Measurements from ENCODE around the gene TMEM266.

TMEM266 gene

GRCh38 chr15:76073554-76073953 is 13.8 kb downstream of the TMEM266 start:
- H3K4me3 ChIP-seq (ENCODE audit: low read depth, low read length): no peak overlapping the region
- no peak for DNase-seq (ENCODE audit: low read depth)
- TF ChIP-seq MYC (IDR thresholded peaks at IDR 0.05; ENCODE audit: low read depth, low read length) (no peak), POLR2A (IDR thresholded peaks at IDR 0.05; ENCODE audit: extremely low read depth, insufficient read length) (no peak), CTCF (IDR thresholded peaks at IDR 0.05; ENCODE audit: low read depth, low read length) (no peak)
- TF ChIP-seq, protein P1, sequence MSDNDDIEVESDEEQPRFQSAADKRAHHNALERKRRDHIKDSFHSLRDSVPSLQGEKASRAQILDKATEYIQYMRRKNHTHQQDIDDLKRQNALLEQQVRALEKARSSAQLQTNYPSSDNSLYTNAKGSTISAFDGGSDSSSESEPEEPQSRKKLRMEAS (IDR thresholded peaks at IDR 0.05; ENCODE audit: low read depth, low read length): no peak

GRCh38 chr15:76075046-76075445 is 15.3 kb downstream of the TMEM266 start:
- TF ChIP-seq CTCF (IDR thresholded peaks at IDR 0.05; ENCODE audit: low read depth, low read length) (no peak), POLR2A (IDR thresholded peaks at IDR 0.05; ENCODE audit: extremely low read depth, insufficient read length) (no peak), MYC (IDR thresholded peaks at IDR 0.05; ENCODE audit: low read depth, low read length) (no peak)
- TF ChIP-seq, protein P1 (IDR thresholded peaks at IDR 0.05; ENCODE audit: low read depth, low read length): no peak; the same call in 1 of the 2 replicates
- peak; percentile 77 for DNase-seq (ENCODE audit: low read depth)
- H3K4me3 ChIP-seq (ENCODE audit: low read depth, low read length): no peak overlapping the region

DNA sequence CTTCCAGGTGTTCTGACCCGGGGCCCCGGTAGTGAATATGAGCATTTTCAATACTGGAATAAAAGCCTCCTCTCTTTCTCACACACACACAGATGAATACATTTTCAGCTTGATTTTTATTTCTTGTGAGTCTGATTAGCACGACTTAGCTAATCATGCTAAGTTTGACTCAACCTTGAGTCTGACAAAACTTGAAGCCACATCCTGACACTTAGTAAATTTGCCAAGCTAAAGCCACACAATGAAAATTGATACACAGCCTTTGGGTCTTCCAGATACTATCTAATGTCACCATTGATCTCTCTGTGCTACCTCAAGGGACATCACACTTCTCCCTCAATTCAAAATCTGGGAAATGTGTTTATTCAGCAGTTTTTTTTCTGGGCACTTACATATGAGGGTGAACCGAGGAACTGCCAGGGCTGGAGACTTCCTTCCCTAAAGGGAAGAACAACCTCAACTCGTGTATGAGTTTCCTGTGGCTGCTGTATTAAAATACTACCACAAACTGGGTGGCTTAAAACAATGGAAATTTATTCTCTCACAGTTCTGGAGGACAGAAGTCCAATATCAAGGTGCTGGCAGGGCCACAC is 18.6 kb downstream of the TMEM266 start:
- TF ChIP-seq CTCF (IDR thresholded peaks at IDR 0.05; ENCODE audit: low read depth, low read length) (no peak), MYC (IDR thresholded peaks at IDR 0.05; ENCODE audit: low read depth, low read length) (0 out of 2 replicates have a peak, but pooled peaks have one; percentile 11)
- no peak overlapping the region for H3K4me3 ChIP-seq (ENCODE audit: low read depth, low read length)
- peak; percentile 44 for DNase-seq (ENCODE audit: low read depth)

GRCh38 chr15:76084256-76084655 is 24.5 kb downstream of the TMEM266 start:
- no peak overlapping the region for H3K4me3 ChIP-seq (ENCODE audit: low read depth, low read length)
- TF ChIP-seq MYC (IDR thresholded peaks at IDR 0.05; ENCODE audit: low read depth, low read length) (no peak), POLR2A (IDR thresholded peaks at IDR 0.05; ENCODE audit: extremely low read depth, insufficient read length) (no peak), CTCF (IDR thresholded peaks at IDR 0.05; ENCODE audit: low read depth, low read length) (no peak)
- TF ChIP-seq, protein P1 (IDR thresholded peaks at IDR 0.05; ENCODE audit: low read depth, low read length): no peak
- DNase-seq (ENCODE audit: low read depth): no peak

DNA sequence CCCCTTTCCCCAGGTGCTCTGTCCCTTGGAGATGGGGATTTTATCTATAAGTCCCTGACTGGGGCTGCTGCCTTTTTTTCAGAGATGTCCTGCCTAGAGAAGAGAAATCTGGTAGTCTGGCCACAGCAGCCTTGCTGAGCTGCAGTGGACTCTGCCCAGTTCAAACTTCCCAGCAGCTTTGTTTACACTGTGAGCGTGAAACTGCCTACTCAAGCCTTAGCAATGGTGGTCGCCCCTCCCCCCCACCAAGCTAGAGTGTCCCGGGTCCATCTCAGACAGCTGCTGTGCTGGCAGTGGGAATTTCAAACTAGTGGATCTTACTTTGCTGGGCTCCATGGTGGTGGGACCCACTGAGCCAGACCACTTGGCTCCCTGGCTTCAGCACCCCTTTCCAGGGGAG is 38.9 kb downstream of the TMEM266 start:
- DNase-seq (ENCODE audit: low read depth): no peak
- H3K4me3 ChIP-seq (ENCODE audit: low read depth, low read length): no peak overlapping the region
- no peak for TF ChIP-seq POLR2A (IDR thresholded peaks at IDR 0.05; ENCODE audit: extremely low read depth, insufficient read length)
- TF ChIP-seq CTCF (IDR thresholded peaks at IDR 0.05; ENCODE audit: low read depth, low read length): no peak
- no peak for TF ChIP-seq MYC (IDR thresholded peaks at IDR 0.05; ENCODE audit: low read depth, low read length)
- TF ChIP-seq, protein P1 (IDR thresholded peaks at IDR 0.05; ENCODE audit: low read depth, low read length): no peak

DNA sequence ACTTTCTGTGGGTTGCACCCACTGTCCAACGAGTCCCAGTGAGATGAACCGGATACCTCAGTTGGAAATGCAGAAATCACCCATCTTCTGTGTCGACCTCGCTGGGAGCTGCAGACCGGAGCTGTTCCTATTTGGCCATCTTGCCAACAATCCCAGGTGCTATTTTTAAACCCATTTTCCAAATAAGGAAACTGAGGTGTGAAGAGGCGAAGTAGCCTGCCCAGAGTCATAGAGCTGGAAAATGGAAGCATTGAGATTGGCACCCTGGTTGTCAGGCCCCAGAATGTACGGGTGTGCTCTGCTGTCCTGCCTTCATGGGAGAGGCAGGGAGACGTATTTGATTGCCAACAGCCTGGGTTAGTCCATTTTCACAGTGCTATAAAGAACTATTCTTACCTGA is 39.6 kb downstream of the TMEM266 start:
- H3K4me3 ChIP-seq (ENCODE audit: low read depth, low read length): no peak overlapping the region
- TF ChIP-seq CTCF (IDR thresholded peaks at IDR 0.05; ENCODE audit: low read depth, low read length): no peak
- TF ChIP-seq MYC (IDR thresholded peaks at IDR 0.05; ENCODE audit: low read depth, low read length): no peak
- TF ChIP-seq POLR2A (IDR thresholded peaks at IDR 0.05; ENCODE audit: extremely low read depth, insufficient read length): no peak
- TF ChIP-seq, protein P1 (IDR thresholded peaks at IDR 0.05; ENCODE audit: low read depth, low read length): no peak
- no peak for DNase-seq (ENCODE audit: low read depth)
